Measurements from ENCODE around the gene TTC31.
"Not testable (repeated sequence)": the region's sequence is repeated elsewhere in the genome, so short reads cannot be mapped to it uniquely, and the experiment has no call there.

The TTC31 gene

DNA sequence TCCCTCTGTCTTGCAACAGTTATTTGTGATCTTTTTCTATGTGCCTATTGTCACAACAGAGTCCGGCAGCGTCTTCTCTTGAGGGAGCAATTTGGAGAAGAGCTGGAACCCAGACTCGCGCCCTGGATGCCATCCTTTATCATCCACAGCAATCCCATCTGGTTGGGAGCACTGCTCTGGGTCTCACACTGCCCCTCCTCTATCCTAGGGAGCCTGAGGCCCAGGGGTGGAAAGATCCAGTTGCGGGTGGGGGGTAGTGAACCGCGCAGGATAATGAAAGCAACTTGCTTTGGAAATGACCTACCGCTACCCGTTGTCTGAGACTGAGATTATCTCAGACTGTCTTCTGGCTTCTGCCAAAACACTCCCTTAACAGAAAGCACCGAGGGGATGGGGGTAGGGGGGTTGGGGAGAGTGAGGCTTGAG lies 23.9 kb upstream of the TTC31 start:
- Histone ChIP-seq H3K36me3 (ENCODE audit: control insufficient read depth, insufficient read depth, low read length, severe bottlenecking) (peaks cover 18% of the 10 kb centered on the region), H3K4me1 (ENCODE audit: control insufficient read depth, insufficient read depth, low read length) (peaks cover 23% of the 10 kb centered on the region), H3K9ac (ENCODE audit: low read length) (peak overlapping the region; percentile 97), H3K9me3 (ENCODE audit: control insufficient read depth, low read length) (no peaks in the 10 kb centered on the region), H3K27me3 (replicated peaks; ENCODE audit: control insufficient read depth, insufficient read depth, low read length) (no peaks in the 10 kb centered on the region), H3K4me3 (ENCODE audit: low read length) (peak overlapping the region; percentile 99)
- peak; percentile 52 for DNase-seq (ENCODE audit: low read depth)

DNA sequence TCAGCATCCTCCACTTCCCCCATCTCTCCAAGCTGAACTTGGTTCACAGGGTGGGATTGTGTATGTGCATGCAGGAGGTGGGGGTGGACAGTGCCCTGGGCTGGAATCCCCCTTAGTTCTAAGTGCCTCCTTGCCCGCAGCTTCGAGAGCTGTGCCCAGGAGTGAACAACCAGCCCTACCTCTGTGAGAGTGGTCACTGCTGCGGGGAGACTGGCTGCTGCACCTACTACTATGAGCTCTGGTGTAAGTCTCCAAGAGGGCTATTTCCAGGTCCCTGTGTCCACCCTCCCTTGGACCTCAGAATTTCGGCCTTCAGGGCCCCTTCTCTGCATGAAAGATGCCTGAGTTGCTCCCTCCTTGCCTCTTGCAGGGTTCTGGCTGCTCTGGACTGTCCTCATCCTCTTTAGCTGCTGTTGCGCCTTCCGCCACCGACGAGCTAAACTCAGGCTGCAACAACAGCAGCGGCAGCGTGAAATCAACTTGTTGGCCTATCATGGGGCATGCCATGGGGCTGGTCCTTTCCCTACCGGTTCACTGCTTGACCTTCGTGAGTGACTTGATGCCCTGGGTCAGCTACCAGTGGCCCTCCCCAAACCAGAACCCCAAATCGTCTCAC lies 23.3 kb upstream of the TTC31 start:
- peak overlapping the region; percentile 99 for H3K4me3 ChIP-seq (ENCODE audit: low read length)
- H3K36me3 ChIP-seq (ENCODE audit: control insufficient read depth, insufficient read depth, low read length, severe bottlenecking) = peaks cover 18% of the 10 kb centered on the region
- not testable (repeated sequence) for H3K27me3 ChIP-seq (replicated peaks; ENCODE audit: control insufficient read depth, insufficient read depth, low read length); H3K9me3 ChIP-seq (ENCODE audit: control insufficient read depth, low read length); DNase-seq (ENCODE audit: low read depth)
- H3K9ac ChIP-seq (ENCODE audit: low read length) = peak overlapping the region; percentile 19
- peaks cover 24% of the 10 kb centered on the region for H3K4me1 ChIP-seq (ENCODE audit: control insufficient read depth, insufficient read depth, low read length)

GRCh38 chr2:74460187-74460586 lies 22.7 kb upstream of the TTC31 start:
- H3K9me3 ChIP-seq (ENCODE audit: control insufficient read depth, low read length); H3K4me3 ChIP-seq (ENCODE audit: low read length); H3K27me3 ChIP-seq (replicated peaks; ENCODE audit: control insufficient read depth, insufficient read depth, low read length); DNase-seq (ENCODE audit: low read depth); H3K9ac ChIP-seq (ENCODE audit: low read length): not testable (repeated sequence)
- peaks cover 18% of the 10 kb centered on the region for H3K36me3 ChIP-seq (ENCODE audit: control insufficient read depth, insufficient read depth, low read length, severe bottlenecking)
- H3K4me1 ChIP-seq (ENCODE audit: control insufficient read depth, insufficient read depth, low read length) = peaks cover 24% of the 10 kb centered on the region

DNA sequence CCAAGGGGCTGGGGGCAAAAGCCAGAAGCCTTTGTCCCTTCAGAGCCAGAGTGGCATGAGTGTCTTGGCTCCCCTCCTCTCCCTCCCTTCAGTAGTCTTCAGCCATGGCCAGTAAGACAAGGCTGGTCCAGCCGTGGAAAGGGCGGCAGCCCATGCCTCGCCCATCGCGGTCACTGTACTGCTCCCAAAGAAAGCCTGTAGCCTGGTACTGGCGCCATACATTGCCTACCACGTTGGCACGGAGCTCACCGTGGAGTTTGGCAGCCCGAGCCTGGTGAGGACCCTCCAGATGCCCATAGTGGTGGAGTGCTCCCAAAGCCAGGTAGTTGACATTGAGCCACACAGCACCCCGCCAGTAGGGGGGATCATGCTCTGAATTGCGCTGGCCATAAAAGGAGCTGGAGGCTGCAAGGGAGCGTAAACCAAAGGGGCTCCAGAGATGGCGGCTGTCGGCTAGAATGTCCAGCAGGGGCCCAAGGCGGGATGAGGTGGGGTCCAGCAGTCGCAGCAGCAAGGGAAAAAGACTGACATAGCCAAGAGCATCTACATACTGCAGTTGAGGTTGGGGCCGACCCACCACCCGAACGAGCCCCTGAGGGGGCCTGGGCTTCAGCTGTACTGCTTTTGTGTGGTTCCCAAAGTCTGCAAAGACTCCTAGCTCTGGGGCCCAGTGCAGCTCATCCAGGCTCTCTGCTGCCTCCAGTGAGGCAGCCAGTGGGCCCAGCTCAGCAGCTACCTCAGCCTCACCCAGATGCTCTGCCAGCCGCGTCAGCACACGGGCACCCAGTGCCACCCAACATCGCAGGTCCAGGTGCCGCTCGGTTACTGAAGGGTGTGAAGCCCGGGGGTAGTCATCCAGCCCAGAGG lies 21.5 kb upstream of the TTC31 start:
- H3K27me3 ChIP-seq (replicated peaks; ENCODE audit: control insufficient read depth, insufficient read depth, low read length) = no peaks in the 10 kb centered on the region

DNA sequence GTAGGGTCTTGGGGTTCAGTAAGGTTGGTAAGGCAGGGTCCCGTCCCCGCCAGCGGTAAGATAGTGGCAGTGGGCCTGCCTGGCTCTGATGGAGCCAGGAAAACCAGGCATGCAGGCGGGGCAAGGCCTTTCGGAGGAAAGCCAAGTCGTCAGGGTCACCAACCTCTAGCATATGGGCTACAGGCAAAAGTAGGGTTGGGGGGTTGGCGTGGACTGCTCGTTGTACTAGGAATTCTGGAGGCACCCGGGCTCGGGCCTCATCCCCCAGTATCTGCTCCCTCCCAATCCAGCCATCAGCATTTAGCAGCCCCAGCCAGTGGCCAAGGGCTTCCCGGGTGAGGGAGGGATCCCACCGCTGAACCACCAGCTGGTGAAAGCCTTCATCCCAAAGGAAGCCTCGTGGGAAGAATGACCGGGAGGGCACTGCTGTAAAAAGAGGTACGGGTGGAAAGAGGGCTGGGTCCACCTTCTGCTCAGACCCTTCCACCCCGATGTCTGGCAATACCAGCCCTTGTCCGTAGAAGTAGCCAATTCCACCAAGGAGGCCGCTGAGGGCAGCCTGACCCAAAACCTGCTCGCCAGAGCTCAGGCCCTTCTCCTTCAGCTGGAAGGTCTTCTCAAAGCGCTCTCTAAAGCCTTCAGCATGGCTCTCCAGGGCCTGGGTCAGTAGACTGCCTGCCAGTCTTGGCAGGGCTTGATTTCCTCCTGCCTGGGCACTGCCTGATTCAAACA lies 20.7 kb upstream of the TTC31 start:
- Histone ChIP-seq H3K4me1 (ENCODE audit: control insufficient read depth, insufficient read depth, low read length) (peaks cover 12% of the 10 kb centered on the region), H3K9me3 (ENCODE audit: control insufficient read depth, low read length) (no peaks in the 10 kb centered on the region), H3K4me3 (ENCODE audit: low read length) (no peak overlapping the region), H3K27me3 (replicated peaks; ENCODE audit: control insufficient read depth, insufficient read depth, low read length) (no peaks in the 10 kb centered on the region), H3K36me3 (ENCODE audit: control insufficient read depth, insufficient read depth, low read length, severe bottlenecking) (peaks cover 18% of the 10 kb centered on the region), H3K9ac (ENCODE audit: low read length) (no peak overlapping the region)
- no peak for DNase-seq (ENCODE audit: low read depth)

More for the DNA sequence above, 21.5 kb upstream of the TTC31 start:
- no peak for DNase-seq (ENCODE audit: low read depth)
- peaks cover 18% of the 10 kb centered on the region for H3K36me3 ChIP-seq (ENCODE audit: control insufficient read depth, insufficient read depth, low read length, severe bottlenecking)
- peaks cover 18% of the 10 kb centered on the region for H3K4me1 ChIP-seq (ENCODE audit: control insufficient read depth, insufficient read depth, low read length)
- no peaks in the 10 kb centered on the region for H3K9me3 ChIP-seq (ENCODE audit: control insufficient read depth, low read length)
- no peak overlapping the region for H3K4me3 ChIP-seq (ENCODE audit: low read length)
- H3K9ac ChIP-seq (ENCODE audit: low read length) = no peak overlapping the region

DNA sequence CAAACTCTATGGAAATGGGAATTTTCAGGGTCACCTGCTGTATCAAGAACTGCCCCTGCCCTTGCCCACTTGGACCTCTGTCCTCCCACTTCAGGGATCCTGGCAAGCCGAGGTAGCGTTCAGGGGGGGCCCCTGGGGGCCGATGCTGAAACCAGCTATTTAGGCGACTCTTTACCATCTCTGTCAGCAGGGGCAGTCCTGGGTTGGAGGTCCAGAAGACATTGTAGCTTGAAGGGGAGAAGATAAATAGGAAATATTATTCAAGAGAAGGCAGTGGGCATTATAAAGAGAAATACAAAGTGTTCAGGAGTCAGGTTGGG lies 20.1 kb upstream of the TTC31 start:
- H3K9ac ChIP-seq (ENCODE audit: low read length) = no peak overlapping the region
- H3K9me3 ChIP-seq (ENCODE audit: control insufficient read depth, low read length) = no peaks in the 10 kb centered on the region
- peaks cover 12% of the 10 kb centered on the region for H3K4me1 ChIP-seq (ENCODE audit: control insufficient read depth, insufficient read depth, low read length)
- H3K4me3 ChIP-seq (ENCODE audit: low read length) = no peak overlapping the region
- no peak for DNase-seq (ENCODE audit: low read depth)
- peaks cover 18% of the 10 kb centered on the region for H3K36me3 ChIP-seq (ENCODE audit: control insufficient read depth, insufficient read depth, low read length, severe bottlenecking)
- no peaks in the 10 kb centered on the region for H3K27me3 ChIP-seq (replicated peaks; ENCODE audit: control insufficient read depth, insufficient read depth, low read length)

- H3K9ac ChIP-seq (ENCODE audit: low read length) = peak overlapping the region; percentile 94
- no peaks in the 10 kb centered on the region for H3K9me3 ChIP-seq (ENCODE audit: control insufficient read depth, low read length)
- no peaks in the 10 kb centered on the region for H3K27me3 ChIP-seq (replicated peaks; ENCODE audit: control insufficient read depth, insufficient read depth, low read length)
- peaks cover 18% of the 10 kb centered on the region for H3K36me3 ChIP-seq (ENCODE audit: control insufficient read depth, insufficient read depth, low read length, severe bottlenecking)
- H3K4me3 ChIP-seq (ENCODE audit: low read length) = peak overlapping the region; percentile 84
- DNase-seq (ENCODE audit: low read depth) = no peak
- peaks cover 9% of the 10 kb centered on the region for H3K4me1 ChIP-seq (ENCODE audit: control insufficient read depth, insufficient read depth, low read length)
These were observed 18.5 kb upstream of the TTC31 start for GRCh38 chr2:74464406-74464805.

- not testable (repeated sequence) for H3K9me3 ChIP-seq (ENCODE audit: control insufficient read depth, low read length); H3K27me3 ChIP-seq (replicated peaks; ENCODE audit: control insufficient read depth, insufficient read depth, low read length); DNase-seq (ENCODE audit: low read depth); H3K9ac ChIP-seq (ENCODE audit: low read length); H3K4me3 ChIP-seq (ENCODE audit: low read length)
- peaks cover 16% of the 10 kb centered on the region for H3K36me3 ChIP-seq (ENCODE audit: control insufficient read depth, insufficient read depth, low read length, severe bottlenecking)
- H3K4me1 ChIP-seq (ENCODE audit: control insufficient read depth, insufficient read depth, low read length) = peaks cover 17% of the 10 kb centered on the region
These were observed 12.1 kb upstream of the TTC31 start for GRCh38 chr2:74470742-74471141.

- no peaks in the 10 kb centered on the region for H3K27me3 ChIP-seq (replicated peaks; ENCODE audit: control insufficient read depth, insufficient read depth, low read length)
- H3K4me1 ChIP-seq (ENCODE audit: control insufficient read depth, insufficient read depth, low read length) = peaks cover 13% of the 10 kb centered on the region
- peak; percentile 22 for DNase-seq (ENCODE audit: low read depth)
- peak overlapping the region; percentile 94 for H3K4me3 ChIP-seq (ENCODE audit: low read length)
- H3K36me3 ChIP-seq (ENCODE audit: control insufficient read depth, insufficient read depth, low read length, severe bottlenecking) = peaks cover 18% of the 10 kb centered on the region
- H3K9me3 ChIP-seq (ENCODE audit: control insufficient read depth, low read length) = no peaks in the 10 kb centered on the region
- peak overlapping the region; percentile 98 for H3K9ac ChIP-seq (ENCODE audit: low read length)
These were observed 11.4 kb upstream of the TTC31 start for GRCh38 chr2:74471332-74472065.

- Histone ChIP-seq H3K4me1 (ENCODE audit: control insufficient read depth, insufficient read depth, low read length) (peaks cover 13% of the 10 kb centered on the region), H3K9me3 (ENCODE audit: control insufficient read depth, low read length) (no peaks in the 10 kb centered on the region), H3K27me3 (replicated peaks; ENCODE audit: control insufficient read depth, insufficient read depth, low read length) (no peaks in the 10 kb centered on the region), H3K36me3 (ENCODE audit: control insufficient read depth, insufficient read depth, low read length, severe bottlenecking) (peaks cover 20% of the 10 kb centered on the region), H3K9ac (ENCODE audit: low read length) (peak within 1 kb of the TSS; percentile 98), H3K4me3 (ENCODE audit: low read length) (peak within 1 kb of the TSS; percentile 94)
- DNase-seq (ENCODE audit: low read depth) = peak; percentile 96
These were observed 10.6 kb upstream of the TTC31 start, which contains the start of gene MRPL53 for GRCh38 chr2:74472086-74472944. Gene MRPL53, minus strand, starts transcription at chr2:74472680. Its CDS starts 20 bp downstream, at chr2:74472660.
